Progenitor cell of endocrine pancreas (in vitro differentiated cells): ENCODE results near the gene TOR2A. TPM values are rescaled to one million over a fixed set of nuclear protein-coding genes. Genes with fewer than 3 reads are reported as not detected.

ENCODE experiments used
- DNase-seq: peaks from one replicate; pipeline ENCODE4 v3.0.0; 2021; ENCODE audit warnings: low spot score; ENCODE audit not compliant: unreplicated experiment
- H3K27ac Mint-ChIP-seq: 2 replicates; pipeline ENCODE4 v1.8.0; 2021; ENCODE audit warnings: mild to moderate bottlenecking, moderate library complexity, mixed read lengths
- H3K27me3 Mint-ChIP-seq: 2 replicates; pipeline ENCODE4 v1.8.0; 2021; ENCODE audit warnings: mixed read lengths
- H3K36me3 Mint-ChIP-seq: 2 replicates; pipeline ENCODE4 v1.8.0; 2022; ENCODE audit warnings: mixed read lengths; ENCODE audit not compliant: insufficient read depth
- H3K4me1 Mint-ChIP-seq: 2 replicates; pipeline ENCODE4 v1.8.0; 2021; ENCODE audit warnings: low read depth, mixed read lengths
- H3K4me3 Mint-ChIP-seq: 2 replicates; pipeline ENCODE4 v1.8.0; 2021; ENCODE audit warnings: low read depth, mild to moderate bottlenecking, moderate library complexity, mixed read lengths
- H3K9me3 Mint-ChIP-seq: 2 replicates; pipeline ENCODE4 v1.8.0; 2021; ENCODE audit warnings: low read depth, mixed read lengths
- total RNA-seq: library from RNA; stranded (reverse); gene quantifications from 2 replicates; pipeline ENCODE4 v1.2.1, GENCODE V29; 2021
- TF ChIP-seq, protein P1 (sequence below): fragments of 200-600 bp; sonication (generic); IDR thresholded peaks from one replicate; pipeline ENCODE4 v1.5.0; 2021; ENCODE audit warnings: antibody characterized with exemption, mild to moderate bottlenecking; ENCODE audit not compliant: unreplicated experiment

The TOR2A gene
- total RNA-seq, 1 donor from 2014 or later, result 24.2 TPM

DNA sequence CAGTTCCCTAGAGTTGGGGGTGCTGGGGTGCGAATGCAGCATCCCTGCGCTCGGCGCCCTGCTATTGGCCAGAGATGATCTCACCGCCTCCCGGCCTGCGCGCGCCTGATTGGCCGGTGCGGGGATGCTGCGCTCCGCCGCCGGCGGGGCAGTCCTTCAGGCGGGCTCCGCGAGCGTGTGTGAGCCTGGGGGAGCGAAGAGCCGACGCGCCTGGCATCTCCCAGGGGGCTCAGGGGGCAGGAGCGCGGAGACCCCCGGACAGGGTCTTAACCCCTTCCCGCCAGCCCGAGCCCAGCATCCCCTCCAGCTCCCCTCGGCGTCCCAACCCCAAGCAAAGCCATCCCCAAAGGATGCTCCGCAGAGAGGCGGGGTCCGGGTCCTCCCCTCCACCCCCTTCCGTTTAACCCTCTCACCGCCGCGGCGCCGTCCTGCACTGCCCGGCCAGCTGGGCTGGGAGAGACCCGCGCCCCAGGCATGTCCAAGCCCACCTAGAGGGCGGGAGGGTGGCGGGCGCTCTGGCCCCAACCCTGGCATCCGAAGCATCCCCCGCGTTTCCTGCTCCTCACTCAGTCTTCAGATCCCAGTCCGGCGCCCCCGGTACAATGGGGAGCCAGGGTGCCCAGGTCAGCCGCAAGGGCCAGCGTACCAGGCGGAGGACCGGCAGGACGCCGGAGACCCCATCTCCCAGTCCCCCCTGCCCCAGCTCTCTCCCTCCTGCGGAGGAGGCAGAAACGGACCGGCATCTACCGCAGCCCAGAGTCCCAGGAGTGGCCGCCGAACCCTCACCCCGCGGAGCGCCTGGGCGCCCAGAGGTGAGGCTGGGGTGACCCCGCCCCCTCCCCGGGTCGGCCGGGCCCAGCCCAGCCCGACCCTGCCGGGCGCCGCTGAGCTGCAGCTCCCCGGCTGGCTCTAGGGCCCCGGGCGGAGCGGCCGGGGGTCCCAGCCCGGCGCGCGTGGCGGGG, 19.3 kb upstream of the TOR2A start:
- Mint-ChIP-seq H3K4me3 (peak overlapping the region; percentile 37), H3K27me3 (peaks cover 52% of the 10 kb centered on the region)
- TF ChIP-seq, protein P1, sequence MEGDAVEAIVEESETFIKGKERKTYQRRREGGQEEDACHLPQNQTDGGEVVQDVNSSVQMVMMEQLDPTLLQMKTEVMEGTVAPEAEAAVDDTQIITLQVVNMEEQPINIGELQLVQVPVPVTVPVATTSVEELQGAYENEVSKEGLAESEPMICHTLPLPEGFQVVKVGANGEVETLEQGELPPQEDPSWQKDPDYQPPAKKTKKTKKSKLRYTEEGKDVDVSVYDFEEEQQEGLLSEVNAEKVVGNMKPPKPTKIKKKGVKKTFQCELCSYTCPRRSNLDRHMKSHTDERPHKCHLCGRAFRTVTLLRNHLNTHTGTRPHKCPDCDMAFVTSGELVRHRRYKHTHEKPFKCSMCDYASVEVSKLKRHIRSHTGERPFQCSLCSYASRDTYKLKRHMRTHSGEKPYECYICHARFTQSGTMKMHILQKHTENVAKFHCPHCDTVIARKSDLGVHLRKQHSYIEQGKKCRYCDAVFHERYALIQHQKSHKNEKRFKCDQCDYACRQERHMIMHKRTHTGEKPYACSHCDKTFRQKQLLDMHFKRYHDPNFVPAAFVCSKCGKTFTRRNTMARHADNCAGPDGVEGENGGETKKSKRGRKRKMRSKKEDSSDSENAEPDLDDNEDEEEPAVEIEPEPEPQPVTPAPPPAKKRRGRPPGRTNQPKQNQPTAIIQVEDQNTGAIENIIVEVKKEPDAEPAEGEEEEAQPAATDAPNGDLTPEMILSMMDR, result no peak

GRCh38 chr9:127753622-127754021, 18.5 kb upstream of the TOR2A start:
- Mint-ChIP-seq H3K27me3 (peaks cover 49% of the 10 kb centered on the region), H3K4me3 (no peak overlapping the region), H3K4me1 (no peaks in the 10 kb centered on the region), H3K36me3 (no peaks in the 10 kb centered on the region), H3K27ac (no peak overlapping the region), H3K9me3 (no peaks in the 10 kb centered on the region)
- DNase-seq, result no peak
- TF ChIP-seq, protein P1, result no peak

More for the DNA sequence above, 19.3 kb upstream of the TOR2A start:
- Mint-ChIP-seq H3K9me3 (no peaks in the 10 kb centered on the region), H3K27ac (no peak overlapping the region), H3K4me1 (no peaks in the 10 kb centered on the region), H3K36me3 (no peaks in the 10 kb centered on the region)
- DNase-seq, result no peak

DNA sequence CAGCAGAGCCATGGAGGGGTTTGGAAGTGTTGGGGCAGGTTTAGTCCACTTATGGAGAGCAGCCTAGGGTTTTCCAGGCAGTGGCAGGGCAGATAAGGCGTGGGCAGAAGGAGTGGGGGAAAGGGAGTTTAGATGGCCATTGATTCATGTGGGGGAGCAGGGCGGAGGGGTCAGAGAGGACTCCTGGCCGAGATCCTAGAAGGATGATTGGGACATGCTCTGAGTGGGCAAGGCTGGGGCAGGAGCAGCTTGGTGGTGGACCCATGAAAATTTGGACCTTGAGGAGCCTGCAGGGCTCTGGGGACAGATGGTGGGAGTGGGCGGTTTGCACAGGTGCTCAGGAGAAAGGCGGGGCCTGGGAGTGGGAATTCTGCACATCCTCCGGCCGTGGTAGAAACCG, 18.1 kb upstream of the TOR2A start:
- Mint-ChIP-seq H3K4me3 (no peak overlapping the region), H3K27me3 (peaks cover 45% of the 10 kb centered on the region), H3K9me3 (no peaks in the 10 kb centered on the region), H3K27ac (no peak overlapping the region), H3K4me1 (no peaks in the 10 kb centered on the region), H3K36me3 (no peaks in the 10 kb centered on the region)
- TF ChIP-seq, protein P1, result no peak
- DNase-seq, result no peak

DNA sequence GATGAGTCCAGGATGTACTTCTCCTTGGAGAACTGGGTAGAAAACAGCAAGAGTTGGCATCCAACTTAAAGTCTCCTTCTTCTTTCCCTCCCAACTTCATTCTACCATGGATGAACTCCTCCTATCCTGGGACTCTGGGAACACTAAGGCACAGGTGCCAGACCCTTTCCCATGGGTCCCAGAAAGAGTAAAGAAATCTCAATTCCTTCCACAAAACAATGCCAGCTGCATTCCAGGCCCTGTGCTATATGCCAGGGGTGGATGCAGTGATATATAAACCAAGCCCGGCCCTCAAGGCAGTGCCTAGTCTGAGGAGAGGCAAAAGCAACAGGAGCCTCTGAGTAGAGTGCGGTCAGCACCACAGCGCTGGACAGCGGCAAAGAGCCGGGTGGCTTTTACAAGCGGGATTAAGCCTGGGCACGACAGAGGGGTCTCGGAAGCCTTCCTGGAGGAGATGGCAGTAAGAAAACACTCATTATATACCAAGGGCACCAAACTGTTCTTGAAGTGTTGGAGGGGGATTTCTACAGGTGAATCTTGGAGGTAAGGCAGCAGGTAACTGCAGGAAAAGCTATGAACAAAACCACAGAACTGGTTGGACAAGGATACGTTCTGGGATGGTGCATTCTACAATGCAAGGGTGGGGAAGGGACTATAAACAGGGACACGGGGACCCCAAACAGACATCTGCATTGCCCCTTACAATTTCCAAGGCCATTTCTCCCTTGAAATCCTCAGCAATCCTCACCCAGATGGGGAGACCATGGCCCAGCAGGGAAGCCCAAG, 16.4 kb upstream of the TOR2A start:
- Mint-ChIP-seq H3K9me3 (no peaks in the 10 kb centered on the region), H3K27me3 (peaks cover 48% of the 10 kb centered on the region), H3K4me1 (no peaks in the 10 kb centered on the region), H3K4me3 (no peak overlapping the region), H3K27ac (no peak overlapping the region), H3K36me3 (no peaks in the 10 kb centered on the region)
- peak; percentile 58 for DNase-seq
- TF ChIP-seq, protein P1, result no peak

DNA sequence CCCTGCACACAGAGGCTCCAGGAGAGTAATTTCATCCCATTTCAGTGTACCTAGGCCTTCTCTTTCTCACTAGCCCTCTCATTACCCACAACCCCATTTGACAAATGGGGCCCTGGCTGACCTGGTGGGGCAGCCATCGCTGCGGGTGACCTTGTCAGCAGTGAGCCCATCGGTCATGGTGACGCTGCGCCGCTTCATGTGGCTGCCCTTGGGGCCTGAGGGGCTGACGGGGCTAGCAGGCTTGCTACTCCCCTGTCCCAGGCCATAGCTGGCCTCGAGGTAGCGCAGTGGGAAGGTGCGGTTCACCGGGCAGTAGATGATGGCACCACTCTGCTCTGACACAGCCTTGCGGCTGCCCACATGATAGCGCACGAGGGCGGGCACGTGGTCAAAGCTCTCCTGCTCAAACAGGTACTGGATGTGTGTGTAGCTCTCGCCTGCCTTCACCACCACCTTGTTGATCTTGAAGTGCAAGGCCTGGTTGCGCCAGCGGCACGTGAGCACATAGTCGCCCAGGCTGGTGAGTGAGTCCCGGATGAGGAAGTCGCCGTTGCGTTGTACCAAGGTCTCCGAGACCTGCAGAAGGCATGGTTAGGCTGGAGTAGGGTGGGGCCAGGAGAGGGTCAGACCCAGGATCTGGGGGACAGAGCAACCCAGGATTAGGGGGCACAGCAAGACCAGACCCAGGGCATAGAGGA, 14.1 kb upstream of the TOR2A start:
- no peaks in the 10 kb centered on the region for H3K4me1 Mint-ChIP-seq
- TF ChIP-seq, protein P1, result no peak
- H3K27me3 Mint-ChIP-seq, result peaks cover 38% of the 10 kb centered on the region
- no peak overlapping the region for H3K27ac Mint-ChIP-seq
- no peaks in the 10 kb centered on the region for H3K36me3 Mint-ChIP-seq
- no peak for DNase-seq
- H3K9me3 Mint-ChIP-seq, result no peaks in the 10 kb centered on the region
- no peak overlapping the region for H3K4me3 Mint-ChIP-seq
